Progenitor cell of endocrine pancreas (in vitro differentiated cells): Measurements from ENCODE around the gene ULK4. TPM values are rescaled to one million over a fixed set of nuclear protein-coding genes. Genes with fewer than 3 reads are reported as not detected.

Source experiments
- DNase-seq: peaks from one replicate; pipeline ENCODE4 v3.0.0; 2021; ENCODE audit warnings: low spot score; ENCODE audit not compliant: unreplicated experiment
- H3K27ac Mint-ChIP-seq: 2 replicates; pipeline ENCODE4 v1.8.0; 2021; ENCODE audit warnings: mild to moderate bottlenecking, moderate library complexity, mixed read lengths
- H3K27me3 Mint-ChIP-seq: 2 replicates; pipeline ENCODE4 v1.8.0; 2021; ENCODE audit warnings: mixed read lengths
- H3K36me3 Mint-ChIP-seq: 2 replicates; pipeline ENCODE4 v1.8.0; 2022; ENCODE audit warnings: mixed read lengths; ENCODE audit not compliant: insufficient read depth
- H3K4me1 Mint-ChIP-seq: 2 replicates; pipeline ENCODE4 v1.8.0; 2021; ENCODE audit warnings: low read depth, mixed read lengths
- H3K4me3 Mint-ChIP-seq: 2 replicates; pipeline ENCODE4 v1.8.0; 2021; ENCODE audit warnings: low read depth, mild to moderate bottlenecking, moderate library complexity, mixed read lengths
- H3K9me3 Mint-ChIP-seq: 2 replicates; pipeline ENCODE4 v1.8.0; 2021; ENCODE audit warnings: low read depth, mixed read lengths
- total RNA-seq: library from RNA; stranded (reverse); gene quantifications from 2 replicates; pipeline ENCODE4 v1.2.1, GENCODE V29; 2021
- TF ChIP-seq, protein P1 (sequence below): fragments of 200-600 bp; sonication (generic); IDR thresholded peaks from one replicate; pipeline ENCODE4 v1.5.0; 2021; ENCODE audit warnings: antibody characterized with exemption, mild to moderate bottlenecking; ENCODE audit not compliant: unreplicated experiment

ULK4 gene
- total RNA-seq, 1 donor from 2014 or later = 14.2 TPM

DNA sequence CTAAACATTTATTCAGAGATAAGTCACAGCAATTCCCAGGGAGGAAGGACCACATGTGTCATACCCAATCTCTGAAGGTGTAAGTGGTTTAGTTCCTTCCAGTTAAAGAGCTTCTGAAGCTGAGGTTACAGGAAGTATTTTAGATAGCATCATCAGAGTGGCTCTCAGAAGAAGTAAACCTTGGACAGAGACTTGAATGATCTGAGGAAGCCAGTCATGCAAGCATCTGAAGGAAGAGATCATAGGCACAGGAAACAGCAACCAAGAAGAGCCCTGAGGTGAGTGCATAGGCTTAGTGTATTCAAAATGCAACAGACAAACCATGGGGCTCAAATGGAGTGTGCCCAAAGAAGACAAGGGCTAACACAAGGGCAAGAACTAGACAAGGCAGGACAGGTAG, 210.3 kb downstream of the ULK4 start:
- Mint-ChIP-seq H3K36me3 (no peaks in the 10 kb centered on the region), H3K27me3 (no peaks in the 10 kb centered on the region), H3K9me3 (no peaks in the 10 kb centered on the region), H3K4me3 (no peak overlapping the region), H3K4me1 (peaks cover 4% of the 10 kb centered on the region), H3K27ac (no peak overlapping the region)
- no peak for DNase-seq
- TF ChIP-seq, protein P1, sequence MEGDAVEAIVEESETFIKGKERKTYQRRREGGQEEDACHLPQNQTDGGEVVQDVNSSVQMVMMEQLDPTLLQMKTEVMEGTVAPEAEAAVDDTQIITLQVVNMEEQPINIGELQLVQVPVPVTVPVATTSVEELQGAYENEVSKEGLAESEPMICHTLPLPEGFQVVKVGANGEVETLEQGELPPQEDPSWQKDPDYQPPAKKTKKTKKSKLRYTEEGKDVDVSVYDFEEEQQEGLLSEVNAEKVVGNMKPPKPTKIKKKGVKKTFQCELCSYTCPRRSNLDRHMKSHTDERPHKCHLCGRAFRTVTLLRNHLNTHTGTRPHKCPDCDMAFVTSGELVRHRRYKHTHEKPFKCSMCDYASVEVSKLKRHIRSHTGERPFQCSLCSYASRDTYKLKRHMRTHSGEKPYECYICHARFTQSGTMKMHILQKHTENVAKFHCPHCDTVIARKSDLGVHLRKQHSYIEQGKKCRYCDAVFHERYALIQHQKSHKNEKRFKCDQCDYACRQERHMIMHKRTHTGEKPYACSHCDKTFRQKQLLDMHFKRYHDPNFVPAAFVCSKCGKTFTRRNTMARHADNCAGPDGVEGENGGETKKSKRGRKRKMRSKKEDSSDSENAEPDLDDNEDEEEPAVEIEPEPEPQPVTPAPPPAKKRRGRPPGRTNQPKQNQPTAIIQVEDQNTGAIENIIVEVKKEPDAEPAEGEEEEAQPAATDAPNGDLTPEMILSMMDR = no peak

DNA sequence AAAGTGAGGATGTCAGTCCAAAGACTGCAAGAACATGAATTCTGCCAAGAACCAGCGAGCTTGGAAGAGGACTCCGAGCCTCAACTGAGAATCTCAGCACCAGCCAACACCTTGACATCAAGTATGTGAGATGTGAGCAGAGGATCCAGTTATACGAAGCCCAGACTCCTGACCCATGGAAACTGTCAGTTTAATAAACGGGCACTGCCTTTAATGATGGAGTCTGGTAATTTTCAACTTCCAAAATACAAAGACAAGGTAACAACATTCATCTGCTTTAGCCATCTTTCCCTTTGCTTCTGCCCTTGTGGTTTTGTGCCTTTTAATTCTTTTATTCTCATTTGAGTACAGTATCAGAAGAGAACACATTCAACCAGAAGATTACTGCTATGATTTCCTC, 211.9 kb downstream of the ULK4 start:
- DNase-seq = no peak
- Mint-ChIP-seq H3K9me3 (no peaks in the 10 kb centered on the region), H3K36me3 (no peaks in the 10 kb centered on the region), H3K27ac (no peak overlapping the region), H3K27me3 (no peaks in the 10 kb centered on the region), H3K4me1 (peaks cover 5% of the 10 kb centered on the region), H3K4me3 (no peak overlapping the region)
- TF ChIP-seq, protein P1 = no peak

DNA sequence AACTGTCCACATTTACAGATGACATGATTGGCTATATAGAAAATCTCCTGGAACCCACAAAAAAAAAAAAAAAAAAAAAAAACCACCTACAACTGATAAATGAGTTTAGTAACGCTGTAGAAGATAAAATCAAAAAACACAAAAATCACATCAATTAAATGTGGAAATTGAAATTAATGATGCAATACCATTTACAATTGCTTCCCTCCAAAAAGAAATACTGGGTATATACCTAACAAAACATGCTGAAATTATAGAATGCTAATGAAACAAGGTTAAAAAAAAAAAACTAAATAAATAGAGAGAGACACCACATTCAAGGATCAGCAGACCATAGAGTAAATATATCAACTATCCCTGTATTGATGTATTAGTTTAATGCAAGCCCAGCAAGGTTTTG, 215.7 kb downstream of the ULK4 start:
- Mint-ChIP-seq H3K4me3 (no peak overlapping the region), H3K27ac (no peak overlapping the region)
- TF ChIP-seq, protein P1 = no peak

DNA sequence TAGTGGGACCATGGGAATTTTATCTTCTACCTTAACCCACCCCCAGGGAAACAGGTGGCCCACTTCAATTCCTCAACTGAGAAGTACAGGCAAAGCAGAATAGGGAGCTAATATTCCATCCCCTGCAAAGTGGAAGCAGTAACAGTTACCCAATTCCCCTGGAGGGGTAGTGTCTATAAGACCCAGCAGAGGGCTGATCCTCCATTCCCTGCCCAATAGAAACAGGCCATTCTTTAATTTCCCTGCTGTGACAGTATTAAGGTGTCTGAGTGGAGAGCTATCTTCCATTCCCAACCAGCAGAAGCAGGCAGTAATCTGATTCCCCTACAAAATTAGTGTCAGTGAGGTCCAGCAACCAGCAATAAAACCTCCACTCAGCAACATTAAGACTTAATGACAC, 219.8 kb downstream of the ULK4 start:
- Mint-ChIP-seq H3K27ac (no peak overlapping the region), H3K36me3 (peaks cover 2% of the 10 kb centered on the region), H3K9me3 (peaks cover 3% of the 10 kb centered on the region), H3K4me1 (peaks cover 5% of the 10 kb centered on the region), H3K4me3 (no peak overlapping the region), H3K27me3 (no peaks in the 10 kb centered on the region)
- TF ChIP-seq, protein P1 = no peak
- no peak for DNase-seq

More for the DNA sequence above, 215.7 kb downstream of the ULK4 start:
- Mint-ChIP-seq H3K4me1 (peaks cover 5% of the 10 kb centered on the region), H3K27me3 (no peaks in the 10 kb centered on the region), H3K9me3 (no peaks in the 10 kb centered on the region), H3K36me3 (no peaks in the 10 kb centered on the region)
- no peak for DNase-seq

DNA sequence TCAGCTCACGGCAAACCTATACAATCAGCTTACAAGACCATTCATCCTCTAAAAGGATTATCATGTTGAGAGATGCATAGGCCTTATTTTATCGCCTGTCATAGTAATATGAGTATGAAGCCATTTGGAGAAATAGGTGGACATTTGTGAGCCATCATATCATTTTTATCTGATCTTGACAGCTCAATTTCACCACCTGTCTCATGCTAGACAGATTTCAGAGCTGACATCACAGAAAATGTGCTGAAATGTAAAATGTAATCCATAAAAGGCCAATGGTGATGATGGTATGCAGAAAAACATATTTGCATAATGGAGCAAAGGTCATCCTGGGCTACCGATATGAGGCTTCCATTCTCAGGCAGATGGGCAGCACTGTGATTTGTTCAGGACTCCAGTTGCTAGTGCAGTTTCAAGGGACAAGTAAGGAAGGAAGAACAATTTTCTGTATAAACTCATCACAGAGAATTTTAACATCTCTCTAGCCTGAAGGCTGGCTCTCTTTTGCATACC, 221.5 kb downstream of the ULK4 start:
- no peak overlapping the region for H3K27ac Mint-ChIP-seq
- TF ChIP-seq, protein P1 = no peak
- H3K4me3 Mint-ChIP-seq = no peak overlapping the region
- no peak for DNase-seq
- no peaks in the 10 kb centered on the region for H3K4me1 Mint-ChIP-seq
- peaks cover 3% of the 10 kb centered on the region for H3K9me3 Mint-ChIP-seq
- peaks cover 2% of the 10 kb centered on the region for H3K36me3 Mint-ChIP-seq
- H3K27me3 Mint-ChIP-seq = no peaks in the 10 kb centered on the region
